HG03558 (cell line): ENCODE measurements around the gene CAMKK1.

Experiments used
- ATAC-seq: cut with Tn5 transposase; IDR thresholded peaks from one replicate; pipeline ENCODE4 v1.9.1; 2021; ENCODE audit warnings: moderate number of reproducible peaks; ENCODE audit not compliant: unreplicated experiment; ENCODE audit errors: extremely low read depth

CAMKK1 gene

GRCh38 chr17:3897731-3898130 lies 4.9 kb upstream of the CAMKK1 start:
- no peak for ATAC-seq

- ATAC-seq: no peak
Measured at GRCh38 chr17:3896968-3897235, 4.0 kb upstream of the CAMKK1 start.

GRCh38 chr17:3896108-3896967 lies 3.5 kb upstream of the CAMKK1 start:
- ATAC-seq: no peak

GRCh38 chr17:3895354-3895753 lies 2.5 kb upstream of the CAMKK1 start:
- ATAC-seq: no peak

GRCh38 chr17:3894911-3895343 lies 2.1 kb upstream of the CAMKK1 start:
- ATAC-seq: no peak

GRCh38 chr17:3894188-3894587 lies 1.3 kb upstream of the CAMKK1 start:
- no peak for ATAC-seq

- ATAC-seq: no peak
Measured at GRCh38 chr17:3893720-3894116, 865 bp upstream of the CAMKK1 start.

GRCh38 chr17:3892095-3892998 lies 506 bp downstream of the CAMKK1 start:
- no peak for ATAC-seq

- ATAC-seq: no peak
Measured at GRCh38 chr17:3891626-3892094, 1.2 kb downstream of the CAMKK1 start.

GRCh38 chr17:3890878-3891219 lies 2.0 kb downstream of the CAMKK1 start:
- ATAC-seq: no peak

GRCh38 chr17:3890082-3890877 lies 2.6 kb downstream of the CAMKK1 start:
- no peak for ATAC-seq

GRCh38 chr17:3889325-3890012 lies 3.4 kb downstream of the CAMKK1 start:
- ATAC-seq: no peak

- ATAC-seq: no peak
Measured at GRCh38 chr17:3888343-3889171, 4.3 kb downstream of the CAMKK1 start.

GRCh38 chr17:3887804-3888203 lies 5.0 kb downstream of the CAMKK1 start:
- ATAC-seq: no peak

GRCh38 chr17:3887394-3887793 lies 5.5 kb downstream of the CAMKK1 start:
- ATAC-seq: no peak

GRCh38 chr17:3886776-3887175 lies 6.1 kb downstream of the CAMKK1 start:
- no peak for ATAC-seq

GRCh38 chr17:3885970-3886369 lies 6.9 kb downstream of the CAMKK1 start:
- ATAC-seq: no peak

- no peak for ATAC-seq
Measured at GRCh38 chr17:3885271-3885670, 7.6 kb downstream of the CAMKK1 start.

GRCh38 chr17:3884188-3884587 lies 8.7 kb downstream of the CAMKK1 start:
- ATAC-seq: no peak
